Measurements from ENCODE around the gene STK10.

STK10 gene

DNA sequence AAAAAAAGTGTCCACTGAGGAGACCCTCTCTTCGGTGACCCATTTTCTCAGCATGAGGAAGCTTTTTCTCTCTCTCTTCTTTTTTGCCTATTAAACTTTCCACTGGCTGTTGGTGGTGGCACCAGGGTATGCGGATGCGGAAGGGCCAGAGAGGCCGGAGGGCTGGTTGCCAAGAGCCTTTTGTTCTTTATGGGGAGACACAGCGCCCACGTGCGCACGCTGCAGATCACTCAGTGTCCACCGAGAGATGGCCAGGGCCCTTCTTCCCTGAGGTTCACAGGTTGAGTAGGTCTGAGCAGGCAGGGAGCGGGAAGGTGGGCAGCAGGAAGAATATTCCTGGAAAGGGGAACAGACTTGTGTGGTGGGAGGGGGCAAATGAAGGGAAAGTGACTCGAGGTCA is 69.1 kb downstream of the STK10 start:
- Histone ChIP-seq H3K4me3 (IDR thresholded peaks at IDR 0.05; ENCODE audit: insufficient read depth, low read depth, low read length) (no peak overlapping the region), H3K9ac (no peak overlapping the region), H3K4me1 (ENCODE audit: low read depth, poor library complexity, severe bottlenecking) (peaks cover 3% of the 10 kb centered on the region)

DNA sequence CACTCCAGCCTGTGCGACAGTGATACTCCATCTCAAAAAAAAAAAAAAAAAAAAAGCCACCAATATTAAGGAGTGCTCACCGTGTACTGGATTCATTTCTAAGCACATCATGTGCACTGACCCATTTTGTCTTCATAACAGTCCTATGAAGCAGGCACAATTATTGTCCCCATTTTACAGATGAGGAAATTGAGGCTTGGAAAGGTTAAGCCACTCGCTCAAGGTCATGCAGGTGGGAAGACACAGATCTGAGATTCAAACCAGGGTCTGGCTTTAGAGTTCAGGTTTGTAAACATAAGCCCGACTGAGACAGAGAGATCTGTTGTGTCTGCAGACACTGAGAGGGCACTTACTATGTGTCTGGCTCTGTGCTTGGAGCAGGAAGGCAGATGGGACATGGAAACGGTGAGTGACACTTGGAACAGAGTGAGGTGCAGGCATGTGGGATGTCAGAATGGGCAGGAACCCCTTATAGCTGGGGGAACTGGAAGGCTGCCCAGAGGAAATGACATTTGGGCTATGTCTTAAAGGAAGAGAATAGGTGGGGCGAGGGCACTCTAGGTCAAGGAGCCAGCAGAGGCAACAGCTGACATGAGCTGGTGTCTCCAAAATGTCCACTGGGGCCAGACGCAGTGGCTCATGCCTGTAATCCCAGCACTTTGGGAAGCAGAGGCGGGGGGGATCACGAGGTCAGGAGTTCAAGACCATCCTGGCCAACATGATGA is 69.9 kb downstream of the STK10 start:
- TF ChIP-seq, protein P1, sequence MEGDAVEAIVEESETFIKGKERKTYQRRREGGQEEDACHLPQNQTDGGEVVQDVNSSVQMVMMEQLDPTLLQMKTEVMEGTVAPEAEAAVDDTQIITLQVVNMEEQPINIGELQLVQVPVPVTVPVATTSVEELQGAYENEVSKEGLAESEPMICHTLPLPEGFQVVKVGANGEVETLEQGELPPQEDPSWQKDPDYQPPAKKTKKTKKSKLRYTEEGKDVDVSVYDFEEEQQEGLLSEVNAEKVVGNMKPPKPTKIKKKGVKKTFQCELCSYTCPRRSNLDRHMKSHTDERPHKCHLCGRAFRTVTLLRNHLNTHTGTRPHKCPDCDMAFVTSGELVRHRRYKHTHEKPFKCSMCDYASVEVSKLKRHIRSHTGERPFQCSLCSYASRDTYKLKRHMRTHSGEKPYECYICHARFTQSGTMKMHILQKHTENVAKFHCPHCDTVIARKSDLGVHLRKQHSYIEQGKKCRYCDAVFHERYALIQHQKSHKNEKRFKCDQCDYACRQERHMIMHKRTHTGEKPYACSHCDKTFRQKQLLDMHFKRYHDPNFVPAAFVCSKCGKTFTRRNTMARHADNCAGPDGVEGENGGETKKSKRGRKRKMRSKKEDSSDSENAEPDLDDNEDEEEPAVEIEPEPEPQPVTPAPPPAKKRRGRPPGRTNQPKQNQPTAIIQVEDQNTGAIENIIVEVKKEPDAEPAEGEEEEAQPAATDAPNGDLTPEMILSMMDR (conservative IDR thresholded peaks at IDR 0.05; ENCODE audit: low read depth, low read length) = no peak
- no peaks in the 10 kb centered on the region for H4K20me1 ChIP-seq (ENCODE audit: insufficient read depth)
- H3K36me3 ChIP-seq (ENCODE audit: insufficient read depth) = no peaks in the 10 kb centered on the region
- H3K9ac ChIP-seq = no peak overlapping the region
- no peak overlapping the region for H3K27ac ChIP-seq
- H3K4me3 ChIP-seq (IDR thresholded peaks at IDR 0.05; ENCODE audit: insufficient read depth, low read depth, low read length) = no peak overlapping the region
- peaks cover 10% of the 10 kb centered on the region for H3K4me1 ChIP-seq (ENCODE audit: low read depth, poor library complexity, severe bottlenecking)
- H2AFZ ChIP-seq (ENCODE audit: low read depth) = no peak overlapping the region
- H3K4me2 ChIP-seq = no peak overlapping the region
- no peaks in the 10 kb centered on the region for H3K27me3 ChIP-seq (ENCODE audit: insufficient read depth, low read depth)
- H3K79me2 ChIP-seq (ENCODE audit: insufficient read depth, low read depth) = no peaks in the 10 kb centered on the region

More for the DNA sequence above, 69.1 kb downstream of the STK10 start:
- Histone ChIP-seq H3K79me2 (ENCODE audit: insufficient read depth, low read depth) (no peaks in the 10 kb centered on the region), H3K36me3 (ENCODE audit: insufficient read depth) (no peaks in the 10 kb centered on the region), H3K27ac (no peak overlapping the region), H3K4me2 (no peak overlapping the region), H2AFZ (ENCODE audit: low read depth) (no peak overlapping the region), H3K27me3 (ENCODE audit: insufficient read depth, low read depth) (no peaks in the 10 kb centered on the region), H4K20me1 (ENCODE audit: insufficient read depth) (no peaks in the 10 kb centered on the region)
- TF ChIP-seq, protein P1 (conservative IDR thresholded peaks at IDR 0.05; ENCODE audit: low read depth, low read length) = no peak

DNA sequence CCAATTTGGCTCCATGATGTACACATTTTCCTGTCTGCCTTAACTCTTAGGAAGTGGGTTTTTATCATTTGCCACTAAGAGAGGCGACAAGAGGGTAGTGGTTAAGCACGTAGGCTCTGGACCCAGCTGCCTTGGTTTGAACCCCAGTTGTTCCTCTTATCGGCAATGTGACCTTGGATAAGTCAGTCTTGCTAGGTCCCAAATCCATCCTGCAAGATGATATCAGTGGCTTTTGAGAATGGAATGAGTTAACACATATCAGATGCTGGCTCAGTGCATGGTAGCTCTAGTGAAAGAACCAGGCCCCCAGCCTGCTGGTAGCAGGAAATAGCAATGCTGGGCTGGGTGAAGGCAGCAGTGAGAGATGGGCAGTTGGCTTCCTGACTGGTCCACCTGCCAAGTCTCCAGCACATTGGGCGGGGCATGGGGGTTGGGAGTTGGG is 72.5 kb downstream of the STK10 start:
- Histone ChIP-seq H3K27ac (no peak overlapping the region), H2AFZ (ENCODE audit: low read depth) (no peak overlapping the region), H3K9ac (no peak overlapping the region), H3K4me2 (no peak overlapping the region), H3K4me3 (IDR thresholded peaks at IDR 0.05; ENCODE audit: insufficient read depth, low read depth, low read length) (no peak overlapping the region), H3K79me2 (ENCODE audit: insufficient read depth, low read depth) (no peaks in the 10 kb centered on the region), H3K27me3 (ENCODE audit: insufficient read depth, low read depth) (no peaks in the 10 kb centered on the region), H4K20me1 (ENCODE audit: insufficient read depth) (no peaks in the 10 kb centered on the region), H3K4me1 (ENCODE audit: low read depth, poor library complexity, severe bottlenecking) (peaks cover 32% of the 10 kb centered on the region), H3K36me3 (ENCODE audit: insufficient read depth) (no peaks in the 10 kb centered on the region)
- TF ChIP-seq, protein P1 (conservative IDR thresholded peaks at IDR 0.05; ENCODE audit: low read depth, low read length) = no peak

- Histone ChIP-seq H3K4me2 (no peak overlapping the region), H3K79me2 (ENCODE audit: insufficient read depth, low read depth) (no peaks in the 10 kb centered on the region)
These were observed 73.1 kb downstream of the STK10 start for GRCh38 chr5:172114875-172115422.

More at GRCh38 chr5:172114875-172115422, 73.1 kb downstream of the STK10 start:
- Histone ChIP-seq H3K27me3 (ENCODE audit: insufficient read depth, low read depth) (no peaks in the 10 kb centered on the region), H3K27ac (no peak overlapping the region), H2AFZ (ENCODE audit: low read depth) (no peak overlapping the region), H4K20me1 (ENCODE audit: insufficient read depth) (no peaks in the 10 kb centered on the region), H3K9ac (no peak overlapping the region), H3K36me3 (ENCODE audit: insufficient read depth) (no peaks in the 10 kb centered on the region), H3K4me1 (ENCODE audit: low read depth, poor library complexity, severe bottlenecking) (peaks cover 33% of the 10 kb centered on the region), H3K4me3 (IDR thresholded peaks at IDR 0.05; ENCODE audit: insufficient read depth, low read depth, low read length) (no peak overlapping the region)
- TF ChIP-seq, protein P1 (conservative IDR thresholded peaks at IDR 0.05; ENCODE audit: low read depth, low read length) = no peak

Data from KMS-11 (cell line).